ENCODE results near the gene CYP11A1.

GRCh38 chr15:74392451-74392830 is 25.0 kb upstream of the CYP11A1 start:
- TF ChIP-seq, protein P1, sequence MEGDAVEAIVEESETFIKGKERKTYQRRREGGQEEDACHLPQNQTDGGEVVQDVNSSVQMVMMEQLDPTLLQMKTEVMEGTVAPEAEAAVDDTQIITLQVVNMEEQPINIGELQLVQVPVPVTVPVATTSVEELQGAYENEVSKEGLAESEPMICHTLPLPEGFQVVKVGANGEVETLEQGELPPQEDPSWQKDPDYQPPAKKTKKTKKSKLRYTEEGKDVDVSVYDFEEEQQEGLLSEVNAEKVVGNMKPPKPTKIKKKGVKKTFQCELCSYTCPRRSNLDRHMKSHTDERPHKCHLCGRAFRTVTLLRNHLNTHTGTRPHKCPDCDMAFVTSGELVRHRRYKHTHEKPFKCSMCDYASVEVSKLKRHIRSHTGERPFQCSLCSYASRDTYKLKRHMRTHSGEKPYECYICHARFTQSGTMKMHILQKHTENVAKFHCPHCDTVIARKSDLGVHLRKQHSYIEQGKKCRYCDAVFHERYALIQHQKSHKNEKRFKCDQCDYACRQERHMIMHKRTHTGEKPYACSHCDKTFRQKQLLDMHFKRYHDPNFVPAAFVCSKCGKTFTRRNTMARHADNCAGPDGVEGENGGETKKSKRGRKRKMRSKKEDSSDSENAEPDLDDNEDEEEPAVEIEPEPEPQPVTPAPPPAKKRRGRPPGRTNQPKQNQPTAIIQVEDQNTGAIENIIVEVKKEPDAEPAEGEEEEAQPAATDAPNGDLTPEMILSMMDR (IDR thresholded peaks at IDR 0.05): no peak
- TF ChIP-seq POLR2A (IDR thresholded peaks at IDR 0.05): no peak
- no peak for TF ChIP-seq POLR2AphosphoS5 (IDR thresholded peaks at IDR 0.05)

Data from gastroesophageal sphincter (tissue), 3 donors.